OCI-LY1 (cell line): Measurements from ENCODE around the gene HCRTR1.

Experiments
- H2AFZ ChIP-seq: fragments of 200-600 bp; sonication (generic), shearing (Covaris generic); 2 replicates; pipeline ENCODE4 v1.6.0; 2014; ENCODE audit warnings: antibody characterized with exemption, mild to moderate bottlenecking, low read length
- H3F3A ChIP-seq: fragments of 200-600 bp; sonication (generic), shearing (Covaris generic); 2 replicates; pipeline ENCODE4 v1.6.0; 2014; ENCODE audit warnings: mild to moderate bottlenecking, antibody characterized with exemption, low read length, moderate library complexity; ENCODE audit not compliant: insufficient read depth
- H3K27ac ChIP-seq: fragments of 200-600 bp; sonication (generic); 2 replicates; pipeline ENCODE4 v1.5.1; 2014; ENCODE audit warnings: low read length, mixed run types, mild to moderate bottlenecking, low read depth; ENCODE audit not compliant: poor library complexity, severe bottlenecking
- H3K27me3 ChIP-seq: fragments of 200-600 bp; sonication (generic); 2 replicates; pipeline ENCODE4 v1.6.0; 2014; ENCODE audit warnings: antibody characterized with exemption, mild to moderate bottlenecking, low read length, moderate library complexity; ENCODE audit not compliant: insufficient read depth
- H3K36me3 ChIP-seq: fragments of 200-600 bp; sonication (generic); 2 replicates; pipeline ENCODE4 v1.6.1; 2014; ENCODE audit warnings: mild to moderate bottlenecking, antibody characterized with exemption, low read length, moderate library complexity, mixed read lengths; ENCODE audit not compliant: insufficient read depth
- H3K4me1 ChIP-seq: fragments of 200-600 bp; sonication (generic); 2 replicates; pipeline ENCODE4 v1.5.1; 2014; ENCODE audit warnings: mild to moderate bottlenecking, low read length, moderate library complexity; ENCODE audit not compliant: insufficient read depth, severe bottlenecking
- H3K4me2 ChIP-seq: fragments of 200-600 bp; sonication (generic), shearing (Covaris generic); 2 replicates; pipeline ENCODE4 v1.6.1; 2014; ENCODE audit warnings: low read length
- H3K4me3 ChIP-seq: fragments of 200-600 bp; sonication (generic); 2 replicates; pipeline ENCODE4 v1.5.1; 2014; ENCODE audit warnings: low read length, low read depth, mild to moderate bottlenecking, mixed read lengths; ENCODE audit not compliant: poor library complexity, severe bottlenecking
- H3K79me2 ChIP-seq: fragments of 200-600 bp; shearing (Covaris generic); 2 replicates; pipeline ENCODE4 v1.6.1; 2016; ENCODE audit warnings: mixed run types, low read length, mixed read lengths; ENCODE audit not compliant: insufficient read depth
- H3K9ac ChIP-seq: fragments of 200-600 bp; sonication (generic), shearing (Covaris generic); 2 replicates; pipeline ENCODE4 v1.6.1; 2014; ENCODE audit warnings: mild to moderate bottlenecking, low read length, mixed read lengths
- H3K9me2 ChIP-seq: fragments of 200-600 bp; sonication (generic), shearing (Covaris generic); 2 replicates; pipeline ENCODE4 v1.6.1; 2014; ENCODE audit warnings: low read depth, mild to moderate bottlenecking, low read length, mixed read lengths
- H3K9me3 ChIP-seq: fragments of 200-600 bp; shearing (Covaris generic); 2 replicates; pipeline ENCODE4 v1.6.1; 2014; ENCODE audit warnings: low read length, mixed read lengths
- H4K20me1 ChIP-seq: fragments of 200-600 bp; sonication (generic), shearing (Covaris generic); 2 replicates; pipeline ENCODE4 v1.6.0; 2016; ENCODE audit warnings: mild to moderate bottlenecking, low read length; ENCODE audit not compliant: insufficient read depth
- CTCF ChIP-seq: fragments of 200-600 bp; sonication (generic), shearing (Covaris generic); IDR thresholded peaks from 2 replicates; pipeline ENCODE4 v1.5.1; 2017; ENCODE audit warnings: mild to moderate bottlenecking, antibody characterized with exemption, low read length, moderate library complexity, mixed read lengths
- EZH2 ChIP-seq: fragments of 200-600 bp; sonication (generic), shearing (Covaris generic); IDR thresholded peaks from 2 replicates; pipeline ENCODE4 v1.8.0; 2017; ENCODE audit warnings: borderline replicate concordance, mixed run types, mild to moderate bottlenecking, antibody characterized with exemption, low read length, moderate library complexity, mixed read lengths

Gene HCRTR1

GRCh38 chr1:31673433-31673832 is 55.9 kb downstream of the HCRTR1 start:
- Histone ChIP-seq H4K20me1 (no peaks in the 10 kb centered on the region), H3K27me3 (no peaks in the 10 kb centered on the region), H3F3A (no peaks in the 10 kb centered on the region), H3K4me2 (no peak overlapping the region), H3K27ac (no peak overlapping the region), H2AFZ (no peak overlapping the region), H3K4me1 (no peaks in the 10 kb centered on the region), H3K9ac (no peak overlapping the region), H3K4me3 (no peak overlapping the region), H3K79me2 (no peaks in the 10 kb centered on the region), H3K9me3 (no peaks in the 10 kb centered on the region), H3K36me3 (no peaks in the 10 kb centered on the region), H3K9me2 (no peaks in the 10 kb centered on the region)
- TF ChIP-seq CTCF (no peak), EZH2 (no peak)

DNA sequence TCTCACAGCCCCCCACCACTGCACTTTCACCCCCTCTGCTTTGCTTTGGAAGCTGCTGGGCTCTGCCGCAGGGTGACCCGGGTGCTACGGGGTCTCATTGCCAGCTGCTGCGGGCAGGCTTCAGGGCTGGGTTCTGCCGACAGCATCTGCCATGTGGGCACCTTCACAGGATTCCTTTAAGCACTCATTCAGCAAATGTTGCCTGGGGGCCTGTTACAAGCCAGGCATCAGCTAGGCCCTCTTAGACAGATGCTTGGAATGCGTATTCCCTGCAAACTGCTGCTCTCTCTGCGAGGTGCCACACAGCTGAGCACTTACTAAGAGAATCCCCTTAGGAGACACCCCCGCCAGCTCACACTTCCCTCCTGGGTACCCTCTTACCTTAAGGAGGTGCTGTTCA is 57.1 kb downstream of the HCRTR1 start:
- Histone ChIP-seq H3F3A (no peaks in the 10 kb centered on the region), H3K27ac (no peak overlapping the region), H3K4me3 (no peak overlapping the region), H3K79me2 (no peaks in the 10 kb centered on the region), H3K9me2 (no peaks in the 10 kb centered on the region), H4K20me1 (no peaks in the 10 kb centered on the region), H2AFZ (no peak overlapping the region), H3K4me1 (no peaks in the 10 kb centered on the region), H3K27me3 (no peaks in the 10 kb centered on the region), H3K36me3 (no peaks in the 10 kb centered on the region), H3K9ac (no peak overlapping the region), H3K9me3 (no peaks in the 10 kb centered on the region), H3K4me2 (no peak overlapping the region)
- TF ChIP-seq EZH2 (no peak), CTCF (no peak)

DNA sequence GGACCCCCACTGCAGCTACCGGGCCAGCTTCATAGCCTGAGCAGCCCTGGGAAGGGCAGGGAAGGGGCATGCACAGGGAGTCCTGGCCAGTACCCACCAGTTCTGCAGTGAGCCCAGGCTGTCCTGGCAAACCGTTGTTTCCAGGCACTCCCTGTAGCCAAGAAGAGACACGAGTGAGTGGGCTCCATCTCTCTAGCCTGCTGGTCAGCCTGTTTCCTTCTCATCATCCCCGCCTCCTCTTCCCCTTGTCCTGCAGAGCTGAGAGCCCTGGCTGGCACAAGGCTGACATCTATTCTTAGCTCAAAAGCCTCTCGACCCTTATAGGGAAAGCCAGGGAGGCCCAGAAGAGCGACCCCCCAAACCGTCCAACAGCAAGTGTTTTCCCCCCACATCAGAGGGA is 57.7 kb downstream of the HCRTR1 start:
- Histone ChIP-seq H2AFZ (no peak overlapping the region), H3K27me3 (no peaks in the 10 kb centered on the region), H3F3A (no peaks in the 10 kb centered on the region), H3K36me3 (no peaks in the 10 kb centered on the region), H3K4me3 (no peak overlapping the region), H3K79me2 (no peaks in the 10 kb centered on the region), H3K9ac (no peak overlapping the region), H4K20me1 (no peaks in the 10 kb centered on the region), H3K9me3 (no peaks in the 10 kb centered on the region), H3K4me2 (no peak overlapping the region), H3K27ac (no peak overlapping the region), H3K9me2 (no peaks in the 10 kb centered on the region), H3K4me1 (no peaks in the 10 kb centered on the region)
- TF ChIP-seq CTCF (no peak), EZH2 (no peak)
